HG02759 (cell line): Measurements from ENCODE around the gene FASTKD1.
"Not testable (repeated sequence)": the region's sequence is repeated elsewhere in the genome, so short reads cannot be mapped to it uniquely, and the experiment has no call there.

Experiments used
- ATAC-seq: cut with Tn5 transposase; IDR thresholded peaks from one replicate; pipeline ENCODE4 v1.9.1; 2021; ENCODE audit warnings: mild to moderate bottlenecking, moderate library complexity; ENCODE audit not compliant: unreplicated experiment

FASTKD1 gene

GRCh38 chr2:169572189-169572588 lies 1.5 kb downstream of the FASTKD1 start:
- no peak for ATAC-seq

- no peak for ATAC-seq
These were observed 2.1 kb downstream of the FASTKD1 start for GRCh38 chr2:169571571-169571970.

GRCh38 chr2:169570752-169571151 lies 2.9 kb downstream of the FASTKD1 start:
- not testable (repeated sequence) for ATAC-seq

GRCh38 chr2:169569948-169570347 lies 3.7 kb downstream of the FASTKD1 start:
- ATAC-seq = no peak

- ATAC-seq = no peak
These were observed 8.0 kb downstream of the FASTKD1 start for GRCh38 chr2:169565686-169566085.

- no peak for ATAC-seq
These were observed 11.1 kb downstream of the FASTKD1 start for GRCh38 chr2:169562519-169562918.

- ATAC-seq = not testable (repeated sequence)
These were observed 11.6 kb downstream of the FASTKD1 start for GRCh38 chr2:169562084-169562483.

GRCh38 chr2:169561364-169561763 lies 12.3 kb downstream of the FASTKD1 start:
- no peak for ATAC-seq

- ATAC-seq = no peak
These were observed 26.9 kb downstream of the FASTKD1 start for GRCh38 chr2:169546756-169547155.

- ATAC-seq = no peak
These were observed 31.2 kb downstream of the FASTKD1 start for GRCh38 chr2:169542433-169542832.

- no peak for ATAC-seq
These were observed 33.5 kb downstream of the FASTKD1 start for GRCh38 chr2:169540146-169540545.

GRCh38 chr2:169539460-169539859 lies 34.2 kb downstream of the FASTKD1 start:
- not testable (repeated sequence) for ATAC-seq

GRCh38 chr2:169528271-169528701 lies 45.4 kb downstream of the FASTKD1 start:
- peak; percentile 89 for ATAC-seq

GRCh38 chr2:169526451-169526850 lies 47.2 kb downstream of the FASTKD1 start:
- no peak for ATAC-seq

GRCh38 chr2:169525434-169525833 lies 48.2 kb downstream of the FASTKD1 start:
- no peak for ATAC-seq

- ATAC-seq = no peak
These were observed 50.0 kb downstream of the FASTKD1 start for GRCh38 chr2:169523681-169524080.

- ATAC-seq = no peak
These were observed 52.8 kb downstream of the FASTKD1 start for GRCh38 chr2:169520896-169521295.

- ATAC-seq = not testable (repeated sequence)
These were observed 57.1 kb downstream of the FASTKD1 start for GRCh38 chr2:169516488-169516995.

GRCh38 chr2:169514758-169515157 lies 58.9 kb downstream of the FASTKD1 start:
- ATAC-seq = not testable (repeated sequence)

GRCh38 chr2:169513926-169514325 lies 59.7 kb downstream of the FASTKD1 start:
- ATAC-seq = no peak

- no peak for ATAC-seq
These were observed 60.6 kb downstream of the FASTKD1 start for GRCh38 chr2:169513094-169513493.

GRCh38 chr2:169512525-169512924 lies 61.1 kb downstream of the FASTKD1 start:
- no peak for ATAC-seq

GRCh38 chr2:169511818-169512217 lies 61.8 kb downstream of the FASTKD1 start:
- ATAC-seq = no peak
